Measurements from ENCODE around the gene TRPM3. TPM values are rescaled to one million over a fixed set of nuclear protein-coding genes. Genes with fewer than 3 reads are reported as not detected.

TRPM3 gene
- total RNA-seq, 1 donor from 2014 or later = not detected

DNA sequence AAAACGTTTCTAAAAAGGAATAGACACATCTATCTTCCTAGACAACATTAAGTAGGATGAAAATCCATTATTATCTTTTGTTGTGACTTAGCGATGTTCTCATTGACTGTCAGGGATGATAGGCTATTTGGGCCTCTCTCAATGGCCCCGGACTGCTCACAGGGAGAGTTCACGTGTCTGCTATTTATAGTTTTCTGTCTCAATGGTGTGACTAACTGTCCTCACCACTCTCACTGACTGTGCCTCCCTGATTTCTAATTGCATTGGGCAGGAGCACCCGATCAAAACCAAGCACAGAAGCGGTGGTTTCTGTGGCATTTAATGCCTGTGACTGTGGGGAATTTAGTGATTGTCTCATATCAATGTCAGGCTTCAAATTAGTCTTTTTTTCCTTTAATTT is 420.3 kb downstream of the TRPM3 start:
- Mint-ChIP-seq H3K4me3 (ENCODE audit: low read depth) (no peak overlapping the region), H3K4me1 (ENCODE audit: low read depth) (no peaks in the 10 kb centered on the region), H3K27me3 (ENCODE audit: low read depth) (no peaks in the 10 kb centered on the region), H3K27ac (no peak overlapping the region), H3K36me3 (ENCODE audit: low read depth) (no peaks in the 10 kb centered on the region), H3K9me3 (no peaks in the 10 kb centered on the region)
- intact Hi-C loops (cut with micrococcal nuclease) = no loop called here
- no peak for DNase-seq (ENCODE audit: low spot score)

- DNase-seq (ENCODE audit: low spot score) = no peak
- Mint-ChIP-seq H3K27ac (no peak overlapping the region), H3K36me3 (ENCODE audit: low read depth) (no peaks in the 10 kb centered on the region), H3K27me3 (ENCODE audit: low read depth) (peaks cover under 1% of the 10 kb centered on the region), H3K9me3 (no peaks in the 10 kb centered on the region), H3K4me1 (ENCODE audit: low read depth) (no peaks in the 10 kb centered on the region), H3K4me3 (ENCODE audit: low read depth) (no peak overlapping the region)
- intact Hi-C loops (cut with micrococcal nuclease) = no loop called here
Observed at GRCh38 chr9:70696694-70697335, 424.6 kb downstream of the TRPM3 start.

GRCh38 chr9:70694758-70695157 is 426.7 kb downstream of the TRPM3 start:
- DNase-seq (ENCODE audit: low spot score) = no peak
- intact Hi-C loops (cut with micrococcal nuclease) = no loop called here
- no peaks in the 10 kb centered on the region for H3K4me1 Mint-ChIP-seq (ENCODE audit: low read depth)

GRCh38 chr9:70693186-70693585 is 428.2 kb downstream of the TRPM3 start:
- Mint-ChIP-seq H3K27ac (no peak overlapping the region), H3K9me3 (no peaks in the 10 kb centered on the region), H3K4me3 (ENCODE audit: low read depth) (no peak overlapping the region), H3K27me3 (ENCODE audit: low read depth) (peaks cover 4% of the 10 kb centered on the region), H3K36me3 (ENCODE audit: low read depth) (no peaks in the 10 kb centered on the region), H3K4me1 (ENCODE audit: low read depth) (no peaks in the 10 kb centered on the region)
- no peak for DNase-seq (ENCODE audit: low spot score)
- intact Hi-C loops (cut with micrococcal nuclease) = no loop called here

More at GRCh38 chr9:70694758-70695157, 426.7 kb downstream of the TRPM3 start:
- Mint-ChIP-seq H3K9me3 (no peaks in the 10 kb centered on the region), H3K4me3 (ENCODE audit: low read depth) (no peak overlapping the region), H3K27ac (no peak overlapping the region), H3K27me3 (ENCODE audit: low read depth) (peaks cover 4% of the 10 kb centered on the region), H3K36me3 (ENCODE audit: low read depth) (no peaks in the 10 kb centered on the region)

- no peak for DNase-seq (ENCODE audit: low spot score)
- Mint-ChIP-seq H3K27me3 (ENCODE audit: low read depth) (peaks cover 4% of the 10 kb centered on the region), H3K36me3 (ENCODE audit: low read depth) (no peaks in the 10 kb centered on the region), H3K9me3 (no peaks in the 10 kb centered on the region), H3K4me1 (ENCODE audit: low read depth) (no peaks in the 10 kb centered on the region), H3K4me3 (ENCODE audit: low read depth) (no peak overlapping the region), H3K27ac (no peak overlapping the region)
- intact Hi-C loops (cut with micrococcal nuclease) = no loop called here
Observed at GRCh38 chr9:70692431-70692830, 429.0 kb downstream of the TRPM3 start.

DNA sequence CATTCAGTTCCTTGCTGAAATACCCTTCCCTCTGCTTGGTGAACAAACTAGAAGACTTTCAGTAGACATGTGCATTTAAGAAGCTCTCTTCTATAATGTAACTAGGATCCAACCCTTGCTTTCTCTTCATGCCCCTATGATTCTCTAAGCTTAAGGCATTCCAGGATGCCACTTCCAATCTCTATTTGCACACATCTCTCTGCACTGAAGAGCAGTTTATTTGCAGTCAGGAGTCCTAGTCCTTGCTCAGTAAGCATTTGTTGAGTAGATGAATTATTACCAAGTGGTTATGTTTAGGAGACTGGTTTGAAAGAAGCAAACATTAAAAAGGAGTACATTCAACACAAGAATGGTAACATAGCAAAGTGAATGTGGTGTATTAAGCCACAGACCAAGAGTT is 432.7 kb downstream of the TRPM3 start:
- DNase-seq (ENCODE audit: low spot score) = no peak
- peaks cover 4% of the 10 kb centered on the region for H3K27me3 Mint-ChIP-seq (ENCODE audit: low read depth)
- no peaks in the 10 kb centered on the region for H3K9me3 Mint-ChIP-seq
- no peak overlapping the region for H3K27ac Mint-ChIP-seq
- H3K4me1 Mint-ChIP-seq (ENCODE audit: low read depth) = no peaks in the 10 kb centered on the region
- intact Hi-C loops (cut with micrococcal nuclease) = no loop called here
- no peak overlapping the region for H3K4me3 Mint-ChIP-seq (ENCODE audit: low read depth)
- H3K36me3 Mint-ChIP-seq (ENCODE audit: low read depth) = no peaks in the 10 kb centered on the region

DNA sequence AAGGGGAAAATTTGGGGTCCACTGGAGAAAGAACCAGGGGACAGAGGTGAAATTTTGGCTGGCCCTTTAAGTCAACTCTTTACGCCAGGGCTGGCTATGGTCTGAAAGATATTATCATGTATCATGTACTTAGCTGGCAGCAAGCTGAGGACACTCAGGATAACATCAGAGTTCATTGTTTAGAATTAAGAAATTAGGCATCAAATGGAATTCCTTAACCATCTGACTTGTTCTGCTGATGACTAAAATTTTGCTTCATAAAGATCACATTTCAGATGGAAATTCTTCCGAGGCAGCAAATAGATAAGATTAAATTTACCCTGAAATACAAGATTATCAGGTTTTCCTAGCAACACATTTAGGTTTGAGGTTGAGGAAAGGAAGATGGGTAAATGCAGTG is 437.6 kb downstream of the TRPM3 start:
- Mint-ChIP-seq H3K9me3 (no peaks in the 10 kb centered on the region), H3K27me3 (ENCODE audit: low read depth) (no peaks in the 10 kb centered on the region), H3K27ac (no peak overlapping the region), H3K36me3 (ENCODE audit: low read depth) (no peaks in the 10 kb centered on the region), H3K4me3 (ENCODE audit: low read depth) (no peak overlapping the region), H3K4me1 (ENCODE audit: low read depth) (no peaks in the 10 kb centered on the region)
- DNase-seq (ENCODE audit: low spot score) = no peak
- intact Hi-C loops (cut with micrococcal nuclease) = no loop called here

- Mint-ChIP-seq H3K27me3 (ENCODE audit: low read depth) (no peaks in the 10 kb centered on the region), H3K27ac (no peak overlapping the region), H3K4me1 (ENCODE audit: low read depth) (no peaks in the 10 kb centered on the region), H3K36me3 (ENCODE audit: low read depth) (no peaks in the 10 kb centered on the region), H3K9me3 (no peaks in the 10 kb centered on the region), H3K4me3 (ENCODE audit: low read depth) (no peak overlapping the region)
- intact Hi-C loops (cut with micrococcal nuclease) = no loop called here
- no peak for DNase-seq (ENCODE audit: low spot score)
Observed at GRCh38 chr9:70682298-70682697, 439.1 kb downstream of the TRPM3 start.

- H3K36me3 Mint-ChIP-seq (ENCODE audit: low read depth) = no peaks in the 10 kb centered on the region
- H3K27ac Mint-ChIP-seq = no peak overlapping the region
- no peak for DNase-seq (ENCODE audit: low spot score)
- H3K4me1 Mint-ChIP-seq (ENCODE audit: low read depth) = no peaks in the 10 kb centered on the region
- intact Hi-C loops (cut with micrococcal nuclease) = no loop called here
- no peaks in the 10 kb centered on the region for H3K9me3 Mint-ChIP-seq
- no peaks in the 10 kb centered on the region for H3K27me3 Mint-ChIP-seq (ENCODE audit: low read depth)
- no peak overlapping the region for H3K4me3 Mint-ChIP-seq (ENCODE audit: low read depth)
Observed at GRCh38 chr9:70679845-70680244, 441.6 kb downstream of the TRPM3 start.

DNA sequence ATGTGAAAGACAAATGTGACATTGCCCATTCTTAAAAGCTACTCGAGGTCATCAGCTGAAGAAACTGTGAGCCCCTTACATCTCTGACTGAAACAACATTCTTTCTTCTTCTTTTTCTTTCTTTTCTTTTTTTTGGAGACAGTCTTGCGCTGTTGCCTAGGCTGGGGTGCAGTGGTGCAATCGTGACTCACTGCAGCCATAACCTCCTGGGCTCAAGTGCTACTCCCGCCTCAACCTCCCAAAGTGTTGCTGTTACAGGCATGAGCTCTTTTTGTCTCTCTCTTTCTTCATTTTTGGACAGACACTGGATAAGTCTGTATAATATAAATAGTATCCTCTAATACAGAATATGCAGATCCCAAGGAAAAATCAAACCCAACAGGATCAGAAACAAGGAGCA is 443.3 kb downstream of the TRPM3 start:
- Mint-ChIP-seq H3K27ac (no peak overlapping the region), H3K9me3 (no peaks in the 10 kb centered on the region), H3K4me3 (ENCODE audit: low read depth) (no peak overlapping the region), H3K27me3 (ENCODE audit: low read depth) (no peaks in the 10 kb centered on the region), H3K4me1 (ENCODE audit: low read depth) (no peaks in the 10 kb centered on the region), H3K36me3 (ENCODE audit: low read depth) (no peaks in the 10 kb centered on the region)
- intact Hi-C loops (cut with micrococcal nuclease) = no loop called here
- DNase-seq (ENCODE audit: low spot score) = no peak

GRCh38 chr9:70677055-70677735 is 444.2 kb downstream of the TRPM3 start:
- no peak for DNase-seq (ENCODE audit: low spot score)
- no peaks in the 10 kb centered on the region for H3K36me3 Mint-ChIP-seq (ENCODE audit: low read depth)
- H3K27ac Mint-ChIP-seq = no peak overlapping the region
- no peak overlapping the region for H3K4me3 Mint-ChIP-seq (ENCODE audit: low read depth)
- H3K4me1 Mint-ChIP-seq (ENCODE audit: low read depth) = no peaks in the 10 kb centered on the region
- no peaks in the 10 kb centered on the region for H3K9me3 Mint-ChIP-seq
- no peaks in the 10 kb centered on the region for H3K27me3 Mint-ChIP-seq (ENCODE audit: low read depth)
- intact Hi-C loops (cut with micrococcal nuclease) = no loop called here

DNA sequence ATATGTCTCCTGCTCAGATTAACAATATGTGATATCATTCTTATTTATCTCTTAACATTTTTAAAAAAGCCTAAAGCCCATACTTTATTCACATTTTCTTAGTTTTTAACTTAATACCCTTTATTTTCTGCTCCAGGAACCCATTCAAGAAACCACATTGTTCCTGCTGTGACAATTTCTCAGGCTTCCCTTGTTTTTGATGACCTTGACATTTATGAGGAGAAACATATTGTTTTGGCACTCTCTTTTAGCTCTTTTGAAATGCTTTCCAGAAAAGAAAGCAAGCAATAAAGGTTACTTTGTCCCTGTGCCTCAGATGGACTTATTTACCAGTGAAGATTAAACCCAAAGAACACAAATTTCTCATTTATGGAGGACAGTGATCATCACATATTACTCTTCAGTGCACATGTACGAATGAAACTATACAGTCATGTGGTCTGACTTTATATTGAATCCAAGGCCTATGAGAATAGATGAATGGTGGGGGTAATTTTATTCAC is 445.5 kb downstream of the TRPM3 start:
- H3K4me3 Mint-ChIP-seq (ENCODE audit: low read depth) = no peak overlapping the region
- H3K4me1 Mint-ChIP-seq (ENCODE audit: low read depth) = no peaks in the 10 kb centered on the region
- no peak for DNase-seq (ENCODE audit: low spot score)
- intact Hi-C loops (cut with micrococcal nuclease) = no loop called here
- H3K27ac Mint-ChIP-seq = no peak overlapping the region
- H3K36me3 Mint-ChIP-seq (ENCODE audit: low read depth) = no peaks in the 10 kb centered on the region
- no peaks in the 10 kb centered on the region for H3K27me3 Mint-ChIP-seq (ENCODE audit: low read depth)
- no peaks in the 10 kb centered on the region for H3K9me3 Mint-ChIP-seq

DNA sequence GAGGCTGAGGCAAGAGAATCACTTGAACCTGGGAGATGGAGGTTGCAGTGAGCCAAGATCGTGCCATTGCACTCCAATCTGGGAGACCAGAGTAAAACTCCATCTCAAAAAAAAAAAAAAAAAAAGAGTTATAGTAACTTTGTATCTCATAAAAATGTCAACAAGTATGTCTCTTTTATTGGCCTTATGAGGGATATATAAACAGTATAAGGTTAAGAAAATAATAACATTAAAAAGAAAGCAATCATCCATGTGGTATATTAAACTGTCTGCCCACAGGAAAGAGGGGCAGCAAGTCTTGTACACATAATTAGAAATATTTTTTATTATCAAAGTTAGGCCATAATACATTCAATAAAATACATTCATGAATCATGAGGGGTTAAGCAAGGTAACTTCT is 447.6 kb downstream of the TRPM3 start:
- Mint-ChIP-seq H3K27me3 (ENCODE audit: low read depth) (no peaks in the 10 kb centered on the region), H3K27ac (no peak overlapping the region), H3K9me3 (no peaks in the 10 kb centered on the region), H3K4me1 (ENCODE audit: low read depth) (no peaks in the 10 kb centered on the region), H3K36me3 (ENCODE audit: low read depth) (no peaks in the 10 kb centered on the region), H3K4me3 (ENCODE audit: low read depth) (no peak overlapping the region)
- DNase-seq (ENCODE audit: low spot score) = no peak
- intact Hi-C loops (cut with micrococcal nuclease) = no loop called here

Data from activated T-helper 2 cell treated with anti-CD3 and anti-CD28 coated beads, Interferon-gamma antibody, Interleukin-2, Interleukin-4, amounts not matched to agents 10 μg/mL and 5 μg/mL and 100 μg/mL, durations not matched to agents 14 hours and 24 hours and 36 hours (primary cell).